ENCODE results near the gene NQO2.
"Not testable (repeated sequence)": the region's sequence is repeated elsewhere in the genome, so short reads cannot be mapped to it uniquely, and the experiment has no call there.

Gene NQO2

GRCh38 chr6:2989332-2990247 is 10.1 kb upstream of the NQO2 start:
- DNase-seq (ENCODE audit: low read depth in 2 of 2) = peak; percentile 43 to 64

- no peak for DNase-seq (ENCODE audit: low read depth in 2 of 2)
Measured at GRCh38 chr6:2990248-2990931, 9.3 kb upstream of the NQO2 start.

GRCh38 chr6:2990932-2991506 is 8.7 kb upstream of the NQO2 start:
- no peak for DNase-seq (ENCODE audit: low read depth in 2 of 2)

GRCh38 chr6:2992330-2992979 is 7.2 kb upstream of the NQO2 start:
- no peak for DNase-seq (ENCODE audit: low read depth in 2 of 2)

- no peak for DNase-seq (ENCODE audit: low read depth in 2 of 2)
Measured at GRCh38 chr6:2993755-2994317, 5.9 kb upstream of the NQO2 start.

DNA sequence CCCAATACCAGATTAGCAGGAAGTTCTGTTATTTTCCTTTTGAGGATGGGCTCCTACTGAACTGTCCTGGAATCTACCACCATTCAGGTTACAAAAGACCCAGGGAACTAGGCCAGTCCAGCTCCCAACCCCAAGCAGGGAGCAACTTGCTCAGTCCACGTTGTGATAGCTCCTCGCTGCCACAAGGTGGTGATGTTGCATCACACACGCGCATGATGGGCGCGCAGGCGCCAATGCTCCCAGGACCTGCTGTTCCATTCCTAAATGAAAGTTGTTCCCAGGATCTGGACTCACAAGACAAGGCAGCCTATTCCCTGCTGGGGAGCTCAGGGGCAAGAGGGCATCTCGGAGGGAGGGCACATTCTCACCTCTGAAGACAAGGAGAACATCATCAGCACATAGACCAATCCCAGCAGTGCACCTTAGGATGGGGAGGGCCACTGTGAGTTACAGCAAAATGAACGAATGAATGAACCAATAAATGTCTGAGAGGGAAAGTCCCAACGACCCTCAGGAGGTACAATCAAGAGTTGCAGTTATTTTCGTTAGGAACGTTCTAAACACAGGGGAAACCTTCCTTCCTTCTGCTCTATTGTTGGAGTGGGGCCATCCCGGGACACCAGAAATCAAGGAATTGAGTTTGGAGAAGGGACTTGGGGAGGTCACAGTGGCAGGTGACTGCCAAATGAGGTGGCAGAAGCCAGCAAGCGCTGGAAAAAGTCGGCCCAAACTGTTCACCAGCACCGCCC is 1.3 kb upstream of the NQO2 start:
- DNase-seq (ENCODE audit: low read depth in 2 of 2) = not testable (repeated sequence)

GRCh38 chr6:2998998-2999617 is 586 bp upstream of the NQO2 start:
- DNase-seq (ENCODE audit: low read depth in 2 of 2) = no peak

DNA sequence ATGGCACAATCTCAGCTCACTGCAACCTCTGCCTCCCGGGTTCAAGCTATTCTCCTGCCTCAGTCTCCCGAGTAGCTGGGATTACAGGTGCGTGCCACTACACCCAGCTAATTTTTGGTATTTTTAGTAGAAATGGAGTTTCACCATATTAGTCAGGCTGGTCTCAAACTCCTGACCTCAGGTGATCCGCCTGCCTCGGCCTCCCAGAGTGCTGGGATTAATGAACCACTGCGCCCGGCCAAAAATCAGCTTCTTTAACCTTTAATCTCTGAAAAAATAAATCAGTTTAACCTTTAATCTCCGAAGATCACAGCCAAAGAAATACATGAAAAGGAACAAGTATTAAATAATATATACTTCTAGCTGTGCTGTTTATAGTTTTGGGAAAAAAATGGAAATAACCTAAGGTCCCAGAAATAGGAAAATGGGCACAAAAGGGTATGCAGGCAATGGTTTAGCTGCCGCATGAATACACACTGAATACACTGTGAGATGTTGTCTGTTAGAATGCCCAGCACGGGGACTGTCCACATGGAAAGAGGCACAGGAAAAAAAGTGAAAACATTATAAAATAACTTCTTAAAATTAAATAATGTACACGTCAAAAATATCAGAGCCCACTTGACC is 1.6 kb downstream of the NQO2 start:
- no peak for DNase-seq (ENCODE audit: low read depth in 2 of 2)

DNA sequence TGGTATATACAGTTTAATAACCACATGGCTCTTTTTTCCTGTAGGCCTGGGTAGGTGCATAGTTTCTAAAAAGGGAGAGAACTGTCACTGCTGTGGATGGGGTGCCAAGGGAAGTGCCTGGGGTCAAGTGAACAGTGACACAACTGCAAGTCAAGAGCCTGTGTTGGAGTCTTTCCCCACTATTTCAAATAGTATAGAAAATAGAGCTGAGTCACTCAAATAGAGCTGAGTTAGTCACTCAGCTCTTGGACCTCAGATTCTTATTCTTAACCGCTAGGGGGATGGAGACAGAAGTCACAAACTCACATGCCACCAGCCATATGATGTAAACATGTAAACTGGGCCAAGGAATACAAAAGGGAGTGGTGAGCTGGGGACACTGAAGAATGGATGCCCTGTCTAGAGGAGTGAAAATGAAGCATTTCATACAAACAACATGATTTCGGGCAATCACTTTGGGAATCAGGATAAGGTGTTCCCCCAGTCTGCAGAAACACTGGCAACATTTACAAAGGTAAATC is 2.1 kb downstream of the NQO2 start:
- DNase-seq (ENCODE audit: low read depth in 2 of 2) = no peak

- not testable (repeated sequence) for DNase-seq (ENCODE audit: low read depth in 2 of 2)
Measured at GRCh38 chr6:3003226-3003625, 3.5 kb downstream of the NQO2 start.

DNA sequence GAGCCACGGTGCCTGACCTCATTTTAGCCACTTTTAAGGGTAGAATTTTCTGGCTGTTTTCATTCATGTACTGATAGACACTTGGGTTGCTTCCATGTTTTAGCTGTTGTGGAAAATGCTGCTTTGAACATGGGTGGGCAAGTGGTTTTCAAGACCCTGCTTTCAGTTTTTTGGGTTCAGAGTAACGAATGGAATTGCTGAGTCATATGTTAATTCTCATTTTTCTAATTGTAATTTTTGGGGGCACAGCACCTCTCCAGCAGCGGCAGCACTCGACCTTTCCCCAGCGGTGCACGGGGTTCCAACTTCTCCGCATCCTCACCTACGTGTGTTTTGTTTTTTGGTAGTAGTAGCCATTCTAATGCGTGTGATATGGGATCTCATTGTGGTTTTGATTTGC is 5.4 kb downstream of the NQO2 start:
- no peak for DNase-seq (ENCODE audit: low read depth in 2 of 2)

DNA sequence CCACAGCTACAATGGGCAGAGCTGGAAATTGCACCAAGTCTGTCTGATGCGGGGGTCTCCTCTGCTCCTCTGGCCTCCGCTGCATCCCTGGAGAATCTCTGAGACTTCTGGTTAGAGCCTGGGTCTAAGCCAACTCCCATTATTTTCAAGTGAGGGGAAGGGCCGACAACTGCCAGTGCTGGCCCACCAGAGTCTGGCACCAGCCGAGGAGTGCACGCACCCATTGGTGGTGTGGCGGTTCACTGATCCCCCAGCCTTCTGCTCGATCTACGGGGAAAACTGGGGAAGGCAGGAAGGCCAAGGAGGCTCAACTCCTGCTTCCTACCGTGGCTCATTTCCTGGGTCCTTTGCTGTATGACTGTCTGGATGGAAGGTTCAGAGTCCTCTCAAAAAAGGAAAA is 6.2 kb downstream of the NQO2 start:
- no peak for DNase-seq (ENCODE audit: low read depth in 2 of 2)

DNA sequence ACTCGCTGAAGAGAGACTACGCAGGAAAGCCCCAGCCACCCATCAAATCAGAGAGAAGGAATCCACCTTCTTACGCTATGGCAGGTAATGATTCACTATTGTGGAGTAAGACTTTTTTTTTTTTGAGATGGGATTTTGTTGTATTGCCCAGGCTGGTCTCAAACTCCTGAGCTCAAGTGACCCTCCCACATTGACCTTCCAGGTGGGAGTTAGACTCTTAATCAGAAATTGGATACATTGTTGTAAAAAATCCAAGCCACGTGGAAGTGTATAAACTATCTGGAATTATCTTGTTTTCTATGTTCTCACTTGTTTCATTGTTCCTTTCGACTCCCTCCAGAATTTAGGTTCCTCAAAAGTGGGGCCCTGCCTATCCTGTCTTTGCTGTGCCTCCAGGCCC is 6.8 kb downstream of the NQO2 start:
- no peak for DNase-seq (ENCODE audit: low read depth in 2 of 2)

DNA sequence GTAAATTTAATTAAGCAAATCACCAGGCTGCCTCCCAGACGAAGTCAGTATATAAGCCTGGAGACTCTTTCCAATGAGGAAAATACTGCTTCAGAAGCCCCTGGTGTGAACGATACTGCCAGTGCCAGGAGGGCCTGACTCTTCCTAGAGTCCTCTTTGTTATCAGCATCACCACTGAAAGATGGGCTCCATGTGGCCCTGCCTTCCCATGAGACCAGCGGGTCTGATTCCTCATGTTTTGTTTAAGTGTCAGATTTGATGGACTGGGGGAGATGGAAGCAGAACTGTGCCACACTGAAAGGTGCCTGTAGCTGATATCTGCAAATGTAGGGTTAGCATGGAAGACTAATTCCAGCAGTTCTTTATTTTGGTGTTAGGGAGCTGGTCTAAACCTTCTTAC is 7.9 kb downstream of the NQO2 start:
- no peak for DNase-seq (ENCODE audit: low read depth in 2 of 2)

DNA sequence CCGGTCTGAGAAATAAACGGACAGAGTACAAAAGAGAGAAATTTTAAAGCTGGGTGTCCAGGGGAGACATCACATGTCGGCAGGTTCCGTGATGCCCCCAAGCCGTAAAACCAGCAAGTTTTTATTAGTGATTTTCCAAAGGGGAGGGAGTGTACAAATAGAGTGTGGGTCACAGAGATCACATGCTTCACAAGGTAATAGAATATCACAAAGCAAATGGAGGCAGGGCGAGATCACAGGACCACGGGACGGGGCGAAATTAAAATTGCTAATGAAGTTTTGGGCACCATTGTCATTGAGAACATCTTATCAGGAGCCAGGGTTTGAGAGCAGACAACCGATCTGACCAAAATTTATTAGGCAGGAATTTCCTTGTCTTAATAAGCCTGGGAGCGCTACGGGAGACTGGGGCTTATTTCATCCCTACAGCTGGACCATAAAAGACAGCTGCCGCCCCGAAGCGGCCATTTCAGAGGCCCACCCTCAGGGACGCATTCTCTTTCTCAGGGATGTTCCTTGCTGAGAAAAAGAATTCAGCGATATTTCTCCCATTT is 9.1 kb downstream of the NQO2 start:
- DNase-seq (ENCODE audit: low read depth in 2 of 2) = not testable (repeated sequence)

DNA sequence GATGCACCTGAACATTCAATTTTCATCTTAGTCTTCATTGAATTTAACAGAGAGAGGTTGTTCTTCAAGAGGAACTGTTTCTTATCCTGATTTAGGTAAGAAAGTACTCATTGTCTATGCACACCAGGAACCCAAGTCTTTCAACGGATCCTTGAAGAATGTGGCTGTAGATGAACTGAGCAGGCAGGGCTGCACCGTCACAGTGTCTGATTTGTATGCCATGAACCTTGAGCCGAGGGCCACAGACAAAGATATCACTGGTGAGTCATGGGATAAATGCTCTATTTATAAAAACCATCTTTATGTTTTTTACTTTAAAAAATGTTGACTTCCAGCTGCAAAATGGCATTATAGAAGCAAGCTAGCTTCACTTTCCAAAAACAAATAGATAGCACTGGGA is 10.2 kb downstream of the NQO2 start:
- no peak for DNase-seq (ENCODE audit: low read depth in 2 of 2)

GRCh38 chr6:3011158-3011557 is 11.5 kb downstream of the NQO2 start:
- DNase-seq (ENCODE audit: low read depth in 2 of 2) = no peak

- no peak for DNase-seq (ENCODE audit: low read depth in 2 of 2)
Measured at GRCh38 chr6:3011592-3011991, 11.9 kb downstream of the NQO2 start.

DNA sequence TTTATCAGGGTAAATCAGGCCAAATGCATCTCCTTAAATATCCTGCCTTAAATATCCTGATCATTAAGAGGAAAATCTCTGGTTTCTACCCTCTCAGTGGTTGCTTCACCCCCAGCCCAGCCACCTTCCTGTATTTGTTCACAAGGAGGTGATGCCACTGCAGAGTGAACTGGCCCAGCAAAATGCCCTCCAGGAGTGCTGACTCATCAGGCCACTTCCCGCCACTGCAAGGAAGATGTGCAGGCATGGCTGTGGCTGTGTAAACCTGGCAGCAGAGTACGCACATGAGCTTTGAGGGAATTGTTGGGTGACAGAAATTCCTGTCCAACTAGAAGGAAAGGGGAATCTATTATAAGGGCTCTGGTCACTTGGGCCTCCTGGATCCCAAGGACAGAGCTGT is 13.8 kb downstream of the NQO2 start:
- no peak for DNase-seq (ENCODE audit: low read depth in 2 of 2)

Data from stimulated activated CD4-positive, alpha-beta T cell treated with anti-CD3 and anti-CD28 coated beads, Interleukin-1b, Interleukin-23, amount 100 ng/mL, for 4 hours (primary cell).